GM10266 (cell line): ENCODE results near the gene IL37.

Experiments used
- DNase-seq: peaks from one replicate; pipeline ENCODE4 v3.0.0; 2012; ENCODE audit errors: extremely low spot score
- TF ChIP-seq, protein P1 (sequence below): IDR thresholded peaks from 2 replicates; pipeline ENCODE4 v1.5.1; 2012; ENCODE audit warnings: mild to moderate bottlenecking, low read depth; ENCODE audit not compliant: control insufficient read depth, insufficient read depth; ENCODE audit errors: missing control alignments

The IL37 gene, protein sequence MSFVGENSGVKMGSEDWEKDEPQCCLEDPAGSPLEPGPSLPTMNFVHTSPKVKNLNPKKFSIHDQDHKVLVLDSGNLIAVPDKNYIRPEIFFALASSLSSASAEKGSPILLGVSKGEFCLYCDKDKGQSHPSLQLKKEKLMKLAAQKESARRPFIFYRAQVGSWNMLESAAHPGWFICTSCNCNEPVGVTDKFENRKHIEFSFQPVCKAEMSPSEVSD

DNA sequence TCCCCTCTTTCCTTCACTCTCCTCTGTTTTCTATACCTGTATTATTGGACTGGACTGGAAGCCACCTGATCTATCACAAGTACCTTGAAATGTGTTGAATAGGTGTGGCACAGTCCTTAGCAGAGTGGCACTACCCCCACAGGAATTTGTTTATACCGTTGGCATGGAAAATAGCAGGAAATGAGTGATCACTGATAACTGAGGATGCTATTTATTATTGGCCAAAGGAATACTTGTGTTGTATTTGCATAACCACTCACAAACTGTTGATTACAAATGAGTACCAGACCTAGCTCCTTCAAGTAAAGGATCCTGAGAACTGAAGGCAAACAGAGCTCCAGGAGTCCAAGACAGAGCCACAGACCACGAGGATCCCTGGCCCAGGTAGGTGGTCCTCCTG, at the start of gene IL37:
TSS of gene IL37 (plus strand) at position 301 of the 400 bp plus-strand sequence. CDS start 1,848 bp downstream, outside the sequence.
- no peak for DNase-seq
- TF ChIP-seq, protein P1, sequence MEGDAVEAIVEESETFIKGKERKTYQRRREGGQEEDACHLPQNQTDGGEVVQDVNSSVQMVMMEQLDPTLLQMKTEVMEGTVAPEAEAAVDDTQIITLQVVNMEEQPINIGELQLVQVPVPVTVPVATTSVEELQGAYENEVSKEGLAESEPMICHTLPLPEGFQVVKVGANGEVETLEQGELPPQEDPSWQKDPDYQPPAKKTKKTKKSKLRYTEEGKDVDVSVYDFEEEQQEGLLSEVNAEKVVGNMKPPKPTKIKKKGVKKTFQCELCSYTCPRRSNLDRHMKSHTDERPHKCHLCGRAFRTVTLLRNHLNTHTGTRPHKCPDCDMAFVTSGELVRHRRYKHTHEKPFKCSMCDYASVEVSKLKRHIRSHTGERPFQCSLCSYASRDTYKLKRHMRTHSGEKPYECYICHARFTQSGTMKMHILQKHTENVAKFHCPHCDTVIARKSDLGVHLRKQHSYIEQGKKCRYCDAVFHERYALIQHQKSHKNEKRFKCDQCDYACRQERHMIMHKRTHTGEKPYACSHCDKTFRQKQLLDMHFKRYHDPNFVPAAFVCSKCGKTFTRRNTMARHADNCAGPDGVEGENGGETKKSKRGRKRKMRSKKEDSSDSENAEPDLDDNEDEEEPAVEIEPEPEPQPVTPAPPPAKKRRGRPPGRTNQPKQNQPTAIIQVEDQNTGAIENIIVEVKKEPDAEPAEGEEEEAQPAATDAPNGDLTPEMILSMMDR, result no peak

GRCh38 chr2:112864072-112864471, 46.9 kb upstream of the IL37 start:
- TF ChIP-seq, protein P1, result no peak
- no peak for DNase-seq

DNA sequence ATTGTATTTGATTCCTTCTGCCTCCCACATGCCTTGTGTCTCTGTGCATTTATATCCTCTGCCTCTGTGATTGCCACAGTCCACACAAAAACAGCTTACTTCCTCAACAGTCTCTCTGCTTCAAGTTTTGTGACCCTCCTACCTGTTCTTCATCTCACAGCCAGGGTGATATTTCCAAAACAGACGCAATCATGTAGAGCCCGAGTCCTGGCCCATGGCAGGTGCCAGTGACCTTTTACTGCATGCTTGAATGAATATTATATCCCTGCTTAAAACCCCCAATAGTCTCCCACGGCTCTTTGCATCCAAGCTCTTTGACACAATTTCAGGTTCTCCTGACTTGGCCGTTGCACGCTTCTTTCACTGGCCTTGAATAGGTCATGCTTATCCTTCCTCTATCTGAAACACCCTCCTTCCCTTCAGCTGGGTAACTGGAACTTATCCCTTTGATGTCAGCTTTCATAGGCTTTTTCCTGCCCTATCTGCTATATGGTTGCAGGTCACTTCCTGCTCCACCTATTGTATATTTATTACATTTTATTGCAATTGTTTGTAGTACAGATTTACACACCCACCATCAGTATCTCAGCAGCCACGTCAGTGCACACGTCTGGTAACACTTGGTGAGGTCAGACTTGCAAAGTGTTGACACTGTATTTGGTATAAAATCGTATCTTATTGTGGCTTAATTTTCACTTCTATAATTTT, 44.7 kb upstream of the IL37 start:
- DNase-seq, result no peak
- TF ChIP-seq, protein P1, result no peak

DNA sequence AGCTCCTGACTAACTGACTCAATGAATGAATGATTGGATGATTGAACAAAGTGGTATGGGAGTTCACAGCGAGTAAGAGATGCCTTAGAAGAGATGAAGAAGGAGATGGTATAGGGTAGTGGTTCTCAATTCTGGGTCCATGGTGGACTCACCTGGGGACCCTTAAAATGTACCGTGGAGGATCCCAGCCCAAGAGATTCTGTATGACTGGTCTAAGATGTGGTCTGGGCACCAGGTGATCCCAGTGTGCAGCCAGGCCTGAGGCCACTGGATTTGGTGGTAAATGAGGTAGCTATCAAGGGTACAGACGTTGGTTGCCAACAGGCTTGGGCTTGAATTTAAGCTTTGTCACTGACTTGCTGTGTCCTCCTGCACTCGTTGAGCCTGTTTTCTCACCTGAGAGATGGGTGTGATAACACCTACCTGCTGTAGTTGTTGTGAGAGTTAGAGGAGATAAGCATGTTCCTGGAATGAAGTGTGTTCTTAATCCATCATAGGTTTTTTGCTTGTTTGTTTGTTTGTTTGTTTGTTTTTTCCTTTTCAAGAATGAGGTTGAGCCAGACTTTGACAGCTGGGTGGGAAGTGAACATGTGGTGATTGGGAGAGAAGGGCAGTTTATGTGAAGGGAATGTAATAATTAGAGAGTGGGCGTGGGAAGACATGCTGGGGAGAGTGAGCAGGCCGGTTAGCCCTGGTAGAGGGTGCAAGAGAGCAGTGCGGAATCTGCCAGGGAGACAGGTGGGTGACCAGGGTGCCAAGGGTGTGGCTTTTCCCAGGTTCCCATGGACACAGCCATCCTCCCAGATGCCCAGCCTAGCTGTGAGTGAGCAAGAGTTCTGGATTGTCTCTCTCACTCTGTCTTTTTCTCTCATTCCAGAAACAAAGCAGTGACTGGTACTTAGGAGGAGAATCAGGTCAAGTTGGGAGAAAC, 43.0 kb upstream of the IL37 start:
- DNase-seq, result no peak
- TF ChIP-seq, protein P1, result no peak

GRCh38 chr2:112869258-112869842, 41.6 kb upstream of the IL37 start:
- no peak for DNase-seq
- TF ChIP-seq, protein P1, result no peak

GRCh38 chr2:112870841-112871835, 39.8 kb upstream of the IL37 start:
- TF ChIP-seq, protein P1, result no peak
- no peak for DNase-seq
